ENCODE measurements around the gene EFCAB6. TPM values are rescaled to one million over a fixed set of nuclear protein-coding genes. Genes with fewer than 3 reads are reported as not detected.

The EFCAB6 gene
- total RNA-seq, 1 experiment from 2014 or later = 2.5 TPM

DNA sequence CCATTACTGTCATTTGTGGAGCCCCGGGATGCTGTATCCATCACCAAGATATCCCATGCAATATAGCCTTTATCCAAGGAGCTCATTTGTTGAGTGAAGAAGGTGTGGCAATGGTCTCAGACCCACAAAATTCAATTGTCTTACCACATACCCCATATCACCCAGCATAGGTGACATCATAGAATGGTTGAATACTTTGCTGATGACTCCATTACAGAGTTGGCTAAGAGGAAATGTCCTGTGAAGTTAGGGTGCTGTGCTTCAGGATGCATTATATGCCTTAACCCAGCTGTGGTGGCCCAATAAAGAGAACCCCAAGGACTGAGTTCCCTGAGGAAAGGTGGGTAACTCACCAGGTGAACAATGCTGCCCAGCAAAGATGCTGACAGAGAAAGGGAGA is 113.7 kb downstream of the EFCAB6 start:
- POLR2A ChIA-PET (ENCODE audit: unreplicated experiment) = interaction anchor here (0.7 kb wide), 1 partner anchor 125 kb away, joined by 3 read pairs; no protein-coding TSS in a partner anchor
- H3K36me3 ChIP-seq (ENCODE audit: low read depth) = no peaks in the 10 kb centered on the region
- no peak for DNase-seq
- H3K9me2 ChIP-seq (ENCODE audit: insufficient read depth) = 0 out of 2 replicates have a peak, but pooled peaks cover under 1% of the 10 kb centered on the region
- H3K4me1 ChIP-seq (replicated peaks; ENCODE audit: insufficient read depth) = no peaks in the 10 kb centered on the region
- no peaks in the 10 kb centered on the region for H3K79me2 ChIP-seq (ENCODE audit: low read depth)
- no peaks in the 10 kb centered on the region for H3F3A ChIP-seq (ENCODE audit: insufficient read depth, low read depth)
- BruUV-seq (replicated peaks) = no TSS peak
- H2AFZ ChIP-seq = no peak overlapping the region
- intact Hi-C loops (cut with micrococcal nuclease; ENCODE audit: unreplicated experiment) = no loop called here
- no peak overlapping the region for H3K4me2 ChIP-seq
- CTCF ChIA-PET = no interaction called here
- H3K4me3 ChIP-seq = no peak overlapping the region
- TF ChIP-seq EZH2 (IDR thresholded peaks at IDR 0.05; ENCODE audit: low read depth) = no peak
- TF ChIP-seq, protein P1, sequence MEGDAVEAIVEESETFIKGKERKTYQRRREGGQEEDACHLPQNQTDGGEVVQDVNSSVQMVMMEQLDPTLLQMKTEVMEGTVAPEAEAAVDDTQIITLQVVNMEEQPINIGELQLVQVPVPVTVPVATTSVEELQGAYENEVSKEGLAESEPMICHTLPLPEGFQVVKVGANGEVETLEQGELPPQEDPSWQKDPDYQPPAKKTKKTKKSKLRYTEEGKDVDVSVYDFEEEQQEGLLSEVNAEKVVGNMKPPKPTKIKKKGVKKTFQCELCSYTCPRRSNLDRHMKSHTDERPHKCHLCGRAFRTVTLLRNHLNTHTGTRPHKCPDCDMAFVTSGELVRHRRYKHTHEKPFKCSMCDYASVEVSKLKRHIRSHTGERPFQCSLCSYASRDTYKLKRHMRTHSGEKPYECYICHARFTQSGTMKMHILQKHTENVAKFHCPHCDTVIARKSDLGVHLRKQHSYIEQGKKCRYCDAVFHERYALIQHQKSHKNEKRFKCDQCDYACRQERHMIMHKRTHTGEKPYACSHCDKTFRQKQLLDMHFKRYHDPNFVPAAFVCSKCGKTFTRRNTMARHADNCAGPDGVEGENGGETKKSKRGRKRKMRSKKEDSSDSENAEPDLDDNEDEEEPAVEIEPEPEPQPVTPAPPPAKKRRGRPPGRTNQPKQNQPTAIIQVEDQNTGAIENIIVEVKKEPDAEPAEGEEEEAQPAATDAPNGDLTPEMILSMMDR (conservative IDR thresholded peaks at IDR 0.05) = no peak
- H4K20me1 ChIP-seq (ENCODE audit: insufficient read depth) = no peaks in the 10 kb centered on the region
- H3K9me3 ChIP-seq (ENCODE audit: insufficient read depth, low read depth) = 0 out of 2 replicates have a peak, but pooled peaks cover 3% of the 10 kb centered on the region
- H3K27ac ChIP-seq = no peak overlapping the region
- H3K27me3 ChIP-seq (ENCODE audit: insufficient read depth, low read depth) = peaks cover 36% of the 10 kb centered on the region

DNA sequence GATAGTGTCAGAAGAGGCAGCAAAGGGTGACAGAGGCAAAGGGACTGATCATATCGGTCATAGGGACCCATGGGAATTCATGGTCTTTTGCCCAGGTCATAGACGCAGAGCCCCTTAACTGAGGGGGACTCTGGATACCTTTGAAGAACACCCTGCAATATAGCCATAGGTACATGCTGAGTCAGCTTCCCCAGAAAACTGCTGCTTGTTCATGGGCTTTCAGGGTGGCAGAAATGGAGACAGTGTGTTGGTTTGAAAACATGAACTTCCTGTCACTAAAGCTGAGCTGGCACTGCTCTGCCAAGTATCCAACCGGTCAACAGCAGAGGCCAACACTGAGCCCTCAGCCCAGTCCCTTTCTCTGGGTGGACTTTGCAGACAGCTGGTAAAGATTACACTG is 114.2 kb downstream of the EFCAB6 start:
- H3K36me3 ChIP-seq (ENCODE audit: low read depth) = no peaks in the 10 kb centered on the region
- no peak overlapping the region for H3K4me3 ChIP-seq
- H3K4me2 ChIP-seq = no peak overlapping the region
- no peaks in the 10 kb centered on the region for H4K20me1 ChIP-seq (ENCODE audit: insufficient read depth)
- POLR2A ChIA-PET (ENCODE audit: unreplicated experiment) = no interaction called here
- H3K4me1 ChIP-seq (replicated peaks; ENCODE audit: insufficient read depth) = no peaks in the 10 kb centered on the region
- CTCF ChIA-PET = no interaction called here
- no peak for DNase-seq
- peaks cover 36% of the 10 kb centered on the region for H3K27me3 ChIP-seq (ENCODE audit: insufficient read depth, low read depth)
- 0 out of 2 replicates have a peak, but pooled peaks cover 4% of the 10 kb centered on the region for H3K9me2 ChIP-seq (ENCODE audit: insufficient read depth)
- no peak overlapping the region for H3K27ac ChIP-seq
- intact Hi-C loops (cut with micrococcal nuclease; ENCODE audit: unreplicated experiment) = no loop called here
- no peaks in the 10 kb centered on the region for H3K9me3 ChIP-seq (ENCODE audit: insufficient read depth, low read depth)
- no peak overlapping the region for H2AFZ ChIP-seq
- no peak for TF ChIP-seq EZH2 (IDR thresholded peaks at IDR 0.05; ENCODE audit: low read depth)
- TF ChIP-seq, protein P1 (conservative IDR thresholded peaks at IDR 0.05) = no peak
- H3K79me2 ChIP-seq (ENCODE audit: low read depth) = no peaks in the 10 kb centered on the region
- BruUV-seq (replicated peaks) = no TSS peak
- H3F3A ChIP-seq (ENCODE audit: insufficient read depth, low read depth) = no peaks in the 10 kb centered on the region

DNA sequence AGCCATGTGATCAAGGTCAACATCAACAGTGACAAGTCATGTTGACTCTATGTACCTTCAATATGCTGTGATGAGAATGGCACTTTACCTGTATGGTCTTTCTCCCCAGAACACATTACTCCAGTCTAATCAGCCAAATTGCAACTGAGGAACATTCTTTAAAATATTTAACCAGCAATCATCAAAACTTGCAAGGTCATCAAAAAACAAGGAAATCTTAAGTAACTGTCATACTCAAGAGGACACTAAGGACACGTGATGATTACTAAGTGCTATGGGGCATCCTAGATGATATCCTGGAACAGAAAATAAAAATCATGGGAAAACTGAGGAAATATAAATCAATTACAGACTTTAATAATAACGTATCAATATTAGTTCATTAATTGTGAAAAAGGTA is 118.9 kb downstream of the EFCAB6 start:
- DNase-seq = no peak
- Histone ChIP-seq H3F3A (ENCODE audit: insufficient read depth, low read depth) (no peaks in the 10 kb centered on the region), H3K27me3 (ENCODE audit: insufficient read depth, low read depth) (peaks cover 34% of the 10 kb centered on the region), H3K27ac (no peak overlapping the region), H3K4me3 (no peak overlapping the region), H3K4me2 (no peak overlapping the region), H3K36me3 (ENCODE audit: low read depth) (no peaks in the 10 kb centered on the region), H4K20me1 (ENCODE audit: insufficient read depth) (no peaks in the 10 kb centered on the region), H3K79me2 (ENCODE audit: low read depth) (no peaks in the 10 kb centered on the region), H2AFZ (no peak overlapping the region), H3K9me3 (ENCODE audit: insufficient read depth, low read depth) (no peaks in the 10 kb centered on the region), H3K4me1 (replicated peaks; ENCODE audit: insufficient read depth) (no peaks in the 10 kb centered on the region), H3K9me2 (ENCODE audit: insufficient read depth) (0 out of 2 replicates have a peak, but pooled peaks cover 4% of the 10 kb centered on the region)
- ChIA-PET POLR2A (ENCODE audit: unreplicated experiment) (no interaction called here), CTCF (no interaction called here)
- intact Hi-C loops (cut with micrococcal nuclease; ENCODE audit: unreplicated experiment) = no loop called here
- no TSS peak for BruUV-seq (replicated peaks)
- no peak for TF ChIP-seq EZH2 (IDR thresholded peaks at IDR 0.05; ENCODE audit: low read depth)
- TF ChIP-seq, protein P1 (conservative IDR thresholded peaks at IDR 0.05) = no peak

Data from PC-9 (cell line).